Measurements from ENCODE around the gene MAP1LC3B2.

- TF ChIP-seq CTCF (IDR thresholded peaks at IDR 0.05; ENCODE audit: low read length) (no peak), EZH2 (IDR thresholded peaks at IDR 0.05; ENCODE audit: borderline replicate concordance, low read length) (no peak)
Observed at GRCh38 chr12:116595186-116595585, 36.0 kb downstream of the MAP1LC3B2 start.

Data from OCI-LY1 (cell line).